Lower lobe of right lung (tissue), 2 donors: ENCODE data around the gene SEC24B. TPM values are rescaled to one million over a fixed set of nuclear protein-coding genes. Genes with fewer than 3 reads are reported as not detected.

ENCODE experiments used
- ATAC-seq, 2 donors: fragments of 200-7000 bp; cut with Tn5 transposase; one replicate each; pipeline ENCODE4 v1.9.1; 2020 to 2022; ENCODE audit warnings: mild to moderate bottlenecking in 2 of 2, moderate library complexity in 2 of 2
- DNase-seq: peaks from one replicate; pipeline ENCODE4 v3.0.0-alpha.2; 2020
- H3K27ac ChIP-seq: fragments of 200-600 bp; one replicate; pipeline ENCODE4 v1.8.0; 2022
- H3K27me3 ChIP-seq: fragments of 200-600 bp; one replicate; pipeline ENCODE4 v1.8.0; 2022; ENCODE audit warnings: low read depth
- H3K36me3 ChIP-seq: fragments of 200-600 bp; one replicate; pipeline ENCODE4 v1.8.0; 2022; ENCODE audit warnings: mild to moderate bottlenecking
- H3K4me1 ChIP-seq: fragments of 200-600 bp; one replicate; pipeline ENCODE4 v1.8.0; 2022
- H3K4me3 ChIP-seq: fragments of 200-600 bp; one replicate; pipeline ENCODE4 v1.8.0; 2022; ENCODE audit warnings: mild to moderate bottlenecking
- H3K9me3 ChIP-seq: fragments of 200-600 bp; one replicate; pipeline ENCODE4 v1.8.0; 2022
- intact Hi-C: fragments of 100-400 bp; cut with DNase I; formaldehyde crosslinking; loops from one replicate; pipeline ENCODE4 v1.11.0; 2022
- total RNA-seq: library from RNA; stranded (reverse); fragmentation: NEBNext Ultra II Directional; extraction: Animal tissue kit (Norgen Biotek cat#: 25700); gene quantifications from one replicate; pipeline ENCODE4 v1.2.1, GENCODE V29; 2021
- TF ChIP-seq, protein P1 (sequence below): fragments of 200-600 bp; IDR thresholded peaks from one replicate; pipeline ENCODE4 v1.8.0; 2022; ENCODE audit warnings: antibody characterized with exemption, mild to moderate bottlenecking
- donor health status: DM: no; HTN: yes; CAD: no; lungs with severe emphysema.

Gene SEC24B
- total RNA-seq, 1 donor from 2014 or later, result 35.0 TPM

GRCh38 chr4:109395694-109396093 is 37.9 kb upstream of the SEC24B start:
- no peaks in the 10 kb centered on the region for H3K27me3 ChIP-seq
- no peaks in the 10 kb centered on the region for H3K36me3 ChIP-seq
- no peak overlapping the region for H3K27ac ChIP-seq
- ATAC-seq, result no peak
- DNase-seq, result no peak
- TF ChIP-seq, protein P1, sequence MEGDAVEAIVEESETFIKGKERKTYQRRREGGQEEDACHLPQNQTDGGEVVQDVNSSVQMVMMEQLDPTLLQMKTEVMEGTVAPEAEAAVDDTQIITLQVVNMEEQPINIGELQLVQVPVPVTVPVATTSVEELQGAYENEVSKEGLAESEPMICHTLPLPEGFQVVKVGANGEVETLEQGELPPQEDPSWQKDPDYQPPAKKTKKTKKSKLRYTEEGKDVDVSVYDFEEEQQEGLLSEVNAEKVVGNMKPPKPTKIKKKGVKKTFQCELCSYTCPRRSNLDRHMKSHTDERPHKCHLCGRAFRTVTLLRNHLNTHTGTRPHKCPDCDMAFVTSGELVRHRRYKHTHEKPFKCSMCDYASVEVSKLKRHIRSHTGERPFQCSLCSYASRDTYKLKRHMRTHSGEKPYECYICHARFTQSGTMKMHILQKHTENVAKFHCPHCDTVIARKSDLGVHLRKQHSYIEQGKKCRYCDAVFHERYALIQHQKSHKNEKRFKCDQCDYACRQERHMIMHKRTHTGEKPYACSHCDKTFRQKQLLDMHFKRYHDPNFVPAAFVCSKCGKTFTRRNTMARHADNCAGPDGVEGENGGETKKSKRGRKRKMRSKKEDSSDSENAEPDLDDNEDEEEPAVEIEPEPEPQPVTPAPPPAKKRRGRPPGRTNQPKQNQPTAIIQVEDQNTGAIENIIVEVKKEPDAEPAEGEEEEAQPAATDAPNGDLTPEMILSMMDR, result no peak
- no peaks in the 10 kb centered on the region for H3K4me1 ChIP-seq
- intact Hi-C loops, result no loop called here
- no peak overlapping the region for H3K4me3 ChIP-seq
- H3K9me3 ChIP-seq, result no peaks in the 10 kb centered on the region

GRCh38 chr4:109398928-109399327 is 34.7 kb upstream of the SEC24B start:
- no peak for DNase-seq
- Histone ChIP-seq H3K4me3 (no peak overlapping the region), H3K27me3 (no peaks in the 10 kb centered on the region), H3K36me3 (no peaks in the 10 kb centered on the region), H3K4me1 (no peaks in the 10 kb centered on the region), H3K27ac (no peak overlapping the region), H3K9me3 (no peaks in the 10 kb centered on the region)
- TF ChIP-seq, protein P1, result no peak
- no peak for ATAC-seq
- intact Hi-C loops, result no loop called here

- intact Hi-C loops, result no loop called here
- Histone ChIP-seq H3K27ac (no peak overlapping the region), H3K27me3 (no peaks in the 10 kb centered on the region)
Measured at GRCh38 chr4:109406337-109406931, 27.2 kb upstream of the SEC24B start.

DNA sequence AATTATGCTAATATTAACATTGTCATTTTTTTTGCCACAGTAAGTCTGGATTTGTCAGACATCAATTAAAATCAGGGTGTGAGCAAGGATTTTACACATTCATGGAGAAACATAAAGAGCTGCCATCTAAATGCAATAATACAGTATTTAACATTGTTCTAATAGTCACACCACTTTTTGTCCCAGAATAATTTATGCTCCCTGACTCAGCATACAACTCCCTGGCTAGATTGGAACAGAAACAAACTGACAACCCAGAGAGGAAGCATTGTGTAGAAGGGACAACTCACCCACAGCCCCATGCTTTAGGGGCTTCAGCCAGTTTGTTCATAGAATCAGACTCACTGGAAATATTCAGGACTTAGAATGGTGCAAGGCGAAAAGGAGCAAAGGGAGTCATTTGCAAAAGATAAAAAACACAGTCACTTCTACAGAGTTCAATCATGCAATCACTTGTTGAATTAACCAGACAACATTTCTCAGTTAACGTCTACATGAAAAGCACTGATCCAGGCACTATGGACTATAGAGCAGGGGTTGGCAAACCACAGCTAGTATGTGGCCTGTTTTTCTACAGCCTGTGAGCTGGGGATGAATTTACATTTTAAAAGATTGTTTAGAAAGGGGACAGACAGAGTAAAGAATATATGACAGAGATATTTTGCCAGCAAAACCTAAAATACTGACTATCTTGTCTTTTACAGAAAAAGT is 26.4 kb upstream of the SEC24B start:
- no peaks in the 10 kb centered on the region for H3K36me3 ChIP-seq
- DNase-seq (no peak), ATAC-seq (no peak)
- H3K4me3 ChIP-seq, result no peak overlapping the region
- no peaks in the 10 kb centered on the region for H3K9me3 ChIP-seq
- TF ChIP-seq, protein P1, result no peak
- no peak overlapping the region for H3K27ac ChIP-seq
- intact Hi-C loops, result no loop called here
- H3K4me1 ChIP-seq, result no peaks in the 10 kb centered on the region
- no peaks in the 10 kb centered on the region for H3K27me3 ChIP-seq

More at GRCh38 chr4:109406337-109406931, 27.2 kb upstream of the SEC24B start:
- H3K9me3 ChIP-seq, result no peaks in the 10 kb centered on the region
- DNase-seq, result no peak
- no peak overlapping the region for H3K4me3 ChIP-seq
- no peaks in the 10 kb centered on the region for H3K4me1 ChIP-seq
- no peaks in the 10 kb centered on the region for H3K36me3 ChIP-seq
- peak; percentile 54 to 65 for ATAC-seq
- TF ChIP-seq, protein P1, result peak; percentile 53

GRCh38 chr4:109408711-109409110 is 24.9 kb upstream of the SEC24B start:
- ATAC-seq, result no peak
- Histone ChIP-seq H3K27ac (no peak overlapping the region), H3K9me3 (no peaks in the 10 kb centered on the region), H3K27me3 (no peaks in the 10 kb centered on the region), H3K4me1 (no peaks in the 10 kb centered on the region), H3K36me3 (no peaks in the 10 kb centered on the region), H3K4me3 (no peak overlapping the region)
- intact Hi-C loops, result no loop called here
- TF ChIP-seq, protein P1, result no peak
- no peak for DNase-seq
